D341Med (cell line): ENCODE data around the gene CYP3A7.
"Not testable (repeated sequence)": the region's sequence is repeated elsewhere in the genome, so short reads cannot be mapped to it uniquely, and the experiment has no call there.

Experiments
- DNase-seq: peaks from one replicate; pipeline ENCODE4 v3.0.0; 2012; ENCODE audit warnings: low spot score

CYP3A7 gene

GRCh38 chr7:99699946-99700345, 35.0 kb downstream of the CYP3A7 start:
- DNase-seq: no peak

DNA sequence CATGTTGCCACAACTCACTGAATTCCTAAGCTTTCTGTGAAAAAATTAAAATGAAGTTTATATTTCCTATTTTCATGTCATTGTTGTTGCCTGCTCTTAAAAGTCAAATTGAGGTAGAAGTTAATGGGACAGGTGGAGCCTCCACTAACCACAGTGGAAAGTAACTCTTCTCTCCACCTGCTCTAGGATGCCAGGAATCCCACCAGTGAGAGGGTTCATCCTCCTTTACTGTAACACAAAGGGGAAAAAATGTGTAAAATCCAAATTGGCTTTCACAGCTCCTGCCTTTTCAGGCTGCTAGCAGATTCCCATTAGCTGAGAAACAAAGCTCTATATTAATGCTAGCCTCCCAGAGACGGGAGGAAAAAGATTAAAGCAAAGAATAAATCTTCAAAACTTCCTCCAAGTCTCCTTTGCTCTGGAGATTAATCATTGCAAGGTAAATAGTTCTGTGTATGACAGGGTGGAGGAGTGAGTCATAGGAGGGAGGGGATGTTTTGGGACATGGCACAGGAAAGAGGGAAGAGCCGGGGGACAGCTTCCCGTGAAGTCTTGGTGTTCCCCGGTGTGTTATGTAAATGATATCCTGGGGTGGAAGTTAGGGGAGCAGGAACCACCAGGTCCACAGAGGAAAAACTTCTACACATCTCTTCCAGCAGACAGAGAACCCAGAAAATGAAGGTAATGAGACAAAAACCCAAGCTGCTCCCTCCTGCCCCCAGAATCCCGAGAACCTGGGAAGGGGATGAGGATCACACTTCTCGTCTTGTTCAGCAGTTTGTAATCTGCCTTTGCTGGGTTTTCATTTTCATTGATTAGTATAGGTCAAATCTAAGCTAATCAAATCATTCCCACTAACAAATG, 35.9 kb downstream of the CYP3A7 start:
- DNase-seq: not testable (repeated sequence)

DNA sequence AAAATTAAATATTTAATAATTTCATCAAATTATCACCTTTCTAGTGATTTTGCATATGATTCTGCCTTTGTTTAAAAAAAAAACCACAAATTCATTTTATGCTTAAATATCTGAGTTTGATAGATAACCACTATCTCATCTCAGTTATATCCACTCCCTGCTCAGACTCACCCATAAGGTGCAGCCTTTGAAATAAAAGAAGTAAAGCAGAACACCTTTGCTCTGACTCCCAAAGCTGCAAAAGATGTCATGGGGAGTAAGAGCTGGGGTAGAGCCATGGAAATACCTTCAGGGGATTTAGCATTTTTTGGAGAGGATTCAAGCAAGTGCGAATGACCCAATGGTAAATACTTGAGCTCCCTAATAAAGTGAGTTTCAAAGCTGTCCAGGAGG, 40.1 kb downstream of the CYP3A7 start:
- DNase-seq: no peak

GRCh38 chr7:99694201-99694911, 40.6 kb downstream of the CYP3A7 start:
- DNase-seq: no peak

- DNase-seq: no peak
Observed at GRCh38 chr7:99693427-99694200, 41.4 kb downstream of the CYP3A7 start.

- no peak for DNase-seq
Observed at GRCh38 chr7:99693100-99693426, 41.9 kb downstream of the CYP3A7 start.

DNA sequence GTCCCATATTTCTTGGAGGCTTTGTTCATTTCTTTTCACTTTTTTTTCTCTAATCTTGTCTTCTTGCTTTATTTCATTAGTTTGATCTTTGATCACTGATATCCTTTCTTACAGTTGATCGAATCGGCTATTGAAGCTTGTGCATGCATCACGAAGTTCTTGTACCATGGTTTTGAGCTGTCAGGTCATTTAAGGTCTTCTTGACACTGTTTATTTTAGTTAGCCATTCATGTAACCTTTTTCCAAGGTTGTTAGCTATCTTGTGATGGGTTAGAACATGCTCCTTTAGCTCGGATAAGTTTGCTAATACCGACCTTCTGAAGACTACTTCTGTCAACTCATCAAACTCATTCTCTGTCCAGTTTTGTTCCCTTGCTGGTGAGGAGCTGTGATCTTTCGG, 42.4 kb downstream of the CYP3A7 start:
- not testable (repeated sequence) for DNase-seq

DNA sequence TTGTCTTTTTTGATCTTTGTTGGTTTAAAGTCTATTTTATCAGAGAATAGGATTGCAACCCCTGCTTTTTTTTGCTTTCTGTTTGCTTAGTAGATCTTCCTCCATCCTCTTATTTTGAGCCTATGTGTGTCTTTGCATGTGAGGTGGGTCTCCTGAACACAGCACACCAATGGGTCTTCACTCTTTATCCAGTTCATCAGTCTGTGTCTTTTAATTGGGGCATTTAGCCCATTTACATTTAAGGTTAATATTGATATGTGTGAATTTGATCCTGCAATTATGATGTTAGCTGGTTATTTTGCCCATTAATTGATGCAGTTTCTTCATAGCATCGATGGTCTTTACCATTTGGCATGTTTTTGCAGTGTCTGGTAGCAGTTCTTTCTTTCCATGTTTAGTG, 43.3 kb downstream of the CYP3A7 start:
- DNase-seq: not testable (repeated sequence)

DNA sequence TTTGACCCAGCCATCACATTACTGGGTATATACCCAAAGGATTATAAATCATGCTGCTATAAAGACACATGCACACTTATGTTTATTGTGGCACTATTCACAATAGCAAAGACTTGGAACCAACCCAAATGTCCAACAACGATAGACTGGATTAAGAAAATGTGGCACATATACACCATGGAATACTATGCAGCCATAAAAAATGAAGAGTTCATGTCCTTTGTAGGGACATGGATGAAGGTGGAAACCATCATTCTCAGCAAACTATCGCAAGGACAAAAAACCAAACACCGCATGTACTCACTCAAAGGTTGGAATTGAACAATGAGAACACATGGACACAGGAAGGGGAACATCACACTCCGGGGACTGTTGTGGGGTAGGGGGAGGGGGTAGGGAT, 44.1 kb downstream of the CYP3A7 start:
- not testable (repeated sequence) for DNase-seq

DNA sequence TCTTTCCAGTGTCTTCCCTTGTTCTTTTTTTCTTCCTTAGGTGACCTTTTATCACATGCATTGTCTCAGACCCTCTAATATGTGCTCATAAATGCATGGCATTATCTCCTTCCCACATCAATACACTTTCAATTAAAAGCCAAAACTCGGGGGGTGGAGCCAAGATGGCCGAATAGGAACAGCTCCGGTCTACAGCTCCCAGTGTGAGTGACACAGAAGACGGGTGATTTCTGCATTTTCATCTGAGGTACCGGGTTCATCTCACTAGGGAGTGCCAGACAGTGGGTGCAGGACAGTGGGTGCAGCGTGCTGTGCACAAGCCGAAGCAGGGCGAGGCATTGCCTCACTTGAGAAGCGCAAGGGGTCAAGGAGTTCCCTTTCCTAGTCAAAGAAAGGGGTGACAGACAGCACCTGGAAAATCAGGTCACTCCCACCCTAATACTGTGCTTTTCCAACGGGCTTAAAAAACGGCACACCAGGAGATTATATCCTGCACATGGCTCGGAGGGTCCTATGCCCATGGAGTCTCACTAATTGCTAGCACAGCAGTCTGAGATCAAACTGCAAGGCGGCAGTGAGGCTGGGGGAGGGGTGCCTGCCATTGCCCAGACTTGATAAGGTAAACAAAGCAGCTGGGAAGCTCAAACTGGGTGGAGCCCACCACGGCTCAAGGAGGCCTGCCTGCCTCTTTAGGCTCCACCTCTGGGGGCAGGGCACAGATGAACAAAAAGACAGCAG, 49.0 kb downstream of the CYP3A7 start:
- not testable (repeated sequence) for DNase-seq

GRCh38 chr7:99685129-99685758, 49.8 kb downstream of the CYP3A7 start:
- no peak for DNase-seq

- no peak for DNase-seq
Observed at GRCh38 chr7:99679400-99680191, 55.4 kb downstream of the CYP3A7 start, which contains the start of gene CYP3A5. TSS of gene CYP3A5 (minus strand) at chr7:99679996. CDS start at chr7:99679896, 100 bp downstream.

- DNase-seq: no peak
Observed at GRCh38 chr7:99679032-99679399, 56.0 kb downstream of the CYP3A7 start.

GRCh38 chr7:99677648-99678045, 57.3 kb downstream of the CYP3A7 start:
- DNase-seq: no peak

- no peak for DNase-seq
Observed at GRCh38 chr7:99677013-99677647, 57.9 kb downstream of the CYP3A7 start.

DNA sequence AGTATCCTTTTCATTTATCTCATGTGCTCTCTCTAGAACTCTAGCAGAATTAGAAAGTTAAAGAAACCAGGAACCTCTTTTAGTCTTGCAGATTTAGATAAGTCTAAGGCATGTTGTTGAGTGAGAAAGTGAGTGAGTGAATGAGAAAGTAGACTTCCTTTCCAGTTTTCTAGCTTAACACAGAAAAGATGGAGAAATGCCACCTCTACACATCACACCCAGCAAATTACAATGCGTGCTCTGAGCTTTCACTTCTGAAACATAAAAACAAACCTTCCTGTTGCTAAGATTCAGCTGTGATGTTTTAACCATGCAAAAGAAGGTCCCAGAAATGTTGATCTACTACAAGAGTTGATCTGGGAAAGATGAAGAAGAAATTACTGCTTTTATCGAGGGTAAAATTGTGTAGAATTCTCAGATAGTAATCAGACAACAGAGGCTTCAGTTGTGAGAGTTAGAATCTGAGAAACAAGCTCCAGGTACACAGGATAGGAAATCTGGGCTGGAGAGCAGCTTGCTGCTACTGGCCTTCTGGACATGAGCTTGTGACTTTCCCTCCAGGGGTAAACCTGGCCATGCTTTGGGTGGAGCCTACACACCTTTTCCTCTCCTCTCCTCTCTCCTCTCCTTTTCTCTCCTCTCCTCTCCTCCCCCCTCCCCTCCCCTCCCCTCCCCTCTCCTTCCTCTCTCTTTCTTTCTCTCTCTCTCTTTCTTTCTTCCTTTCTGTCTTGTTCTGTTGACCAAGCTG, 59.8 kb downstream of the CYP3A7 start:
- no peak for DNase-seq

DNA sequence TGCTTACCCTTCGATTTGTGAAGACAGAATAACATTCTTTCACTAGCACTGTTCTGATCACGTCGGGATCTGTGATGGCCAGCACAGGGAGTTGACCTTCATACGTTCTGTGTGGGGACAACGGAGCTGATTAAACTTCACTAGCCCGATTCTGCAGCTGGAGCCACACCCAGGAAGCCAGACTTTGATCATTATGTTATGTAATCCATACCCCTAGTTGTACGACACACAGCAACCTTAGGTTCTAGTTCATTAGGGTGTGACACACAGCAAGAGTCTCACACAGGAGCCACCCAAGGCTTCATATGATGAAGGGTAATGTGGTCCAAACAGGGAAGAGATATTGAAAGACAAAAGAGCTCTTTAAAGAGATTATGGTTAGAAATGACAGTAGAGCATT, 62.4 kb downstream of the CYP3A7 start:
- no peak for DNase-seq

DNA sequence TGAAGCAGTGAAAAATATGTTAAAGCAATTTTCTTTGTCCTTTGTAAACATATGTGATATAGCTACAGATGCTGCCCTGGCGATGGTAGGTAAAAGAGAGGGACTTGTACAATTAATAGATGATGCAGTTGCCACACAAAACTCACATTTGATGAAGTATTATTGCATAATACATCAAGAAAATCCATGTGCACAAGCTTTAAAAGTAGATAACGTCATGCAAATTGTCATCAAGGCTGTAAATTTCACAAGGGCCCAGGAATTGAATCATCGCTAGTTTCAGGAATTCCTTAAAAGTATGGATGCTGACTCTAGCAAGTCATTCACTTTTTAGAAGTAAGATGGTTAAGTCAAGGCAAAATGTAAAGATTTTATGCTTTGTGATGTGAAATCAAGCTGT, 65.2 kb downstream of the CYP3A7 start:
- no peak for DNase-seq

DNA sequence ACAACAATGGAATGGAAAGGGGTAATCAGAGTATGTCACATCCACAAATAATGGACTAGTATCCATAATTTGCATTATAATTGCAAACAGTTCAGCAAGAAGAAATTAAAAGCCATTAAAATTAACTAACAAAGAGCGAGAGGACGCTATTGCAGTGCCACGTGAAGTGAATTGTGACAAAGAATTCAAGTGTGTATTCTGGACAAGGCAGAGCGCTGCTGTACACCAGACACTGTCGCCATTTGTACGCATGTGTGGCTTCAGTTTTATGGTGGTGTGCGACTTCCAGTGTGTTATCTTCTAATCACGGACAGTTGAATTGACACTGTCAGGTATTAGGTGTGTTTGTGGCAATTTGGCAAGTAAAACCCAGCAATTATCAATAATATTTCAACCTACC, 66.5 kb downstream of the CYP3A7 start:
- DNase-seq: no peak
